GM12801 (cell line): ENCODE data around the gene GSC.

Experiments used
- CTCF ChIP-seq: IDR thresholded peaks from one replicate; pipeline ENCODE4 v1.5.1; 2011; ENCODE audit warnings: control low read depth; ENCODE audit not compliant: insufficient read length; ENCODE audit errors: extremely low read depth

GSC gene

GRCh38 chr14:94795372-94795771 is 25.5 kb upstream of the GSC start:
- no peak for TF ChIP-seq CTCF

- TF ChIP-seq CTCF = no peak
These were observed 24.0 kb upstream of the GSC start for GRCh38 chr14:94793901-94794300.

GRCh38 chr14:94787655-94788054 is 17.7 kb upstream of the GSC start:
- TF ChIP-seq CTCF = no peak

GRCh38 chr14:94787092-94787491 is 17.2 kb upstream of the GSC start:
- TF ChIP-seq CTCF = no peak

- no peak for TF ChIP-seq CTCF
These were observed 10.9 kb upstream of the GSC start for GRCh38 chr14:94780536-94781399.

- no peak for TF ChIP-seq CTCF
These were observed 9.8 kb upstream of the GSC start for GRCh38 chr14:94779713-94780112.

- TF ChIP-seq CTCF = no peak
These were observed 5.9 kb upstream of the GSC start for GRCh38 chr14:94775871-94776210.
